ENCODE results near the gene TMEM87A.

DNA sequence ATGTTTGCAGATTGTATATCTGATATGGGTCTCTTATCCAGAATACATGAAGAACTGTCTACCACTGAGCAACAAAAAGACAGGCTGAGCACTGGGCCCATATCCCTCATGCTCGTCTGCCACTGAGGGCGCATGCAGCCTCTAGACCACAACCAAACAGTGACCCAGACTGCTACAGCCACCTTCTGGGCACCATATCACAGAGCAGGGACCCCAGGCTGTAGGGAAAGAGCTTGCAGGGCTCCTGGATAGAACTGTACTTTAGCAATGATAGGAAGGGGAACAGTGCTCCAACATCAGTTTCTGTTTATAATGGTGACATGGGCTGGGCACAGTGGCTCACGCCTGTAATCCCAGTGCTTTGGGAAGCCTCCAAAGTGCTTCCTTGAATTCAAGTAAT is 40.2 kb upstream of the TMEM87A start:
- TF ChIP-seq CTCF (IDR thresholded peaks at IDR 0.05; ENCODE audit: borderline replicate concordance, extremely low read depth, low read length, poor library complexity, severe bottlenecking) = no peak
- no peak for TF ChIP-seq EZH2 (IDR thresholded peaks at IDR 0.05; ENCODE audit: borderline replicate concordance, low read depth, low read length, severe bottlenecking)

Data from DND-41 (cell line).